Measurements from ENCODE around the gene PPP4R3A. TPM values are rescaled to one million over a fixed set of nuclear protein-coding genes. Genes with fewer than 3 reads are reported as not detected.
"Not testable (repeated sequence)": the region's sequence is repeated elsewhere in the genome, so short reads cannot be mapped to it uniquely, and the experiment has no call there.

Gene PPP4R3A
- total RNA-seq, 1 donor from 2014 or later: 45.5 TPM

- intact Hi-C loops (cut with DNase I): no loop called here
- DNase-seq (ENCODE audit: low spot score): no peak
Measured at GRCh38 chr14:91453744-91454143, 56.4 kb downstream of the PPP4R3A start.

GRCh38 chr14:91444335-91445020 is 65.6 kb downstream of the PPP4R3A start:
- no peak for DNase-seq (ENCODE audit: low spot score)
- intact Hi-C loops (cut with DNase I): no loop called here

DNA sequence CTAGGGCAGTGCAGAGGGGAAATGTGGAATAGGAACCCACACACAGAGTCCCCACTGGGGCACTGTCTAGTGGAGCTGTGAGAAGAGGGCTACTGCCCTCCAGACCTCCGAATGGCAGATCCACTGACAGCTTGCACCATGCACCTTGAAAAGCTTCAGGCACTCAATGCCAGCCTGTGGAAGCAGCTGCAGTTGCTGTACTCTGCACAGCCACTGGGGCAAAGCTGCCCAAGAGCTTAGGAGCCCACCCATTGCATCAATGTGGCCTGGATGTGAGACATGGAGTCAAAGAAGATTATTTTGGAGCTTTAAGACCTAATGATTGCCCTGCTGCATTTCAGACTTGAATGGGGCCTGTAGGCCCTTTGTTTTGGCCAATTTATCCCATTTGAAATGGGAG is 70.8 kb downstream of the PPP4R3A start:
- no peak for DNase-seq (ENCODE audit: low spot score)
- intact Hi-C loops (cut with DNase I): no loop called here

GRCh38 chr14:91438845-91439244 is 71.3 kb downstream of the PPP4R3A start:
- no peak for DNase-seq (ENCODE audit: low spot score)
- intact Hi-C loops (cut with DNase I): no loop called here

DNA sequence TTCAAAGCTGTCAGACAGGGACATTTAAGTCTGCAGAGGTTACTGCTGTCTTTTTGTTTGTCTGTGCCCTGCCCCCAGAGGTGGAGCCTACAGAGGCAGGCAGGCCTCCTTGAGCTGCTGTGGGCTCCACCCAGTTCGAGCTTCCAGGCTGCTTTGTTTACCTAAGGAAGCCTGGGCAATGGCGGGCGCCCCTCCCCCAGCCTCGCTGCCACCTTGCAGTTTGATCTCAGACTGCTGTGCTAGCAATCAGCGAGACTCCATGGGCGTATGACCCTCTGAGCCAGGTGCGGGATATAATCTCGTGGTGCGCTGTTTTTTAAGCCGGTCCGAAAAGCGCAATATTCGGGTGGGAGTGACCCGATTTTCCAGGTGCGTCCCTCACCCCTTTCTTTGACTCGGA is 73.8 kb downstream of the PPP4R3A start:
- DNase-seq (ENCODE audit: low spot score); intact Hi-C loops (cut with DNase I): not testable (repeated sequence)

- intact Hi-C loops (cut with DNase I): no loop called here
- no peak for DNase-seq (ENCODE audit: low spot score)
Measured at GRCh38 chr14:91429385-91429784, 80.7 kb downstream of the PPP4R3A start.

DNA sequence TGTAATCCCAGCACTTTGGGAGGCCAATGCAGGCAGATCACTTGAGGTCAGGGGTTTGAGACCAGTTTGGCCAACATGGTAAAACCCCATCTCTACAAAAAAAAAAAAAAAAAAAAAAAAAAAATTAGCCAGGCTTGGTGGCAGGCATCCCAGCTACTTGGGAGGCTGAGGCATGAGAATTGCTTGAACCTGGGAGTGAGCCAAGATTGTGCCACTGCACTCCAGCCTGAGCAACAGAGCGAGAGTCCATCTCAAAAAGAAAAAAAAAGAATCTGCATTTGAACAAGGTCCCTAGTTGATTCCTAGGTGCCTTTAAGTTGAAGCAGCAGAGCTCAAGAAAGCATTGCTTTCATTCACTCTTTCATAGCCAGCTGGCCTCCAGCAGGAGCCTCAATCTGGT is 81.2 kb downstream of the PPP4R3A start:
- DNase-seq (ENCODE audit: low spot score); intact Hi-C loops (cut with DNase I): not testable (repeated sequence)

DNA sequence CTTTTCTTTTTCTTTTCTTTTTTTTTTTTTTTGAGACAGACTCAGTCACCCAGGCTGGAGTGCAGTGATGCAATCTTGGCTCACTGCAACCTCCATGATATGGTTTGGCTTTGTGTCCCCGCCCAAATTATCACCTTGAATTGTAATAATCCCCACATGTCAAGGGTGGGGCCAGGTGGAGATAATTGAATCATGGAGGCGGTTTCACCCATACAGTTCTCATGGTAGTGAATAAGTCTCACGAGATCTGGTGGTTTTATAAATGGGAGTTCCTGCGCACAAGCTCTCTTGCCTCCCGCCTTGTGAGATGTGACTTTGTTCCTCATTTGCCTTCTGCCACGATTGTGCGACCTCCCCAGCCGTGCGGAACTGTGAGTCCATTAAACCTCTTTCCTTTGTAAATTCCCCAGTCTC is 84.6 kb downstream of the PPP4R3A start:
- DNase-seq (ENCODE audit: low spot score); intact Hi-C loops (cut with DNase I): not testable (repeated sequence)

DNA sequence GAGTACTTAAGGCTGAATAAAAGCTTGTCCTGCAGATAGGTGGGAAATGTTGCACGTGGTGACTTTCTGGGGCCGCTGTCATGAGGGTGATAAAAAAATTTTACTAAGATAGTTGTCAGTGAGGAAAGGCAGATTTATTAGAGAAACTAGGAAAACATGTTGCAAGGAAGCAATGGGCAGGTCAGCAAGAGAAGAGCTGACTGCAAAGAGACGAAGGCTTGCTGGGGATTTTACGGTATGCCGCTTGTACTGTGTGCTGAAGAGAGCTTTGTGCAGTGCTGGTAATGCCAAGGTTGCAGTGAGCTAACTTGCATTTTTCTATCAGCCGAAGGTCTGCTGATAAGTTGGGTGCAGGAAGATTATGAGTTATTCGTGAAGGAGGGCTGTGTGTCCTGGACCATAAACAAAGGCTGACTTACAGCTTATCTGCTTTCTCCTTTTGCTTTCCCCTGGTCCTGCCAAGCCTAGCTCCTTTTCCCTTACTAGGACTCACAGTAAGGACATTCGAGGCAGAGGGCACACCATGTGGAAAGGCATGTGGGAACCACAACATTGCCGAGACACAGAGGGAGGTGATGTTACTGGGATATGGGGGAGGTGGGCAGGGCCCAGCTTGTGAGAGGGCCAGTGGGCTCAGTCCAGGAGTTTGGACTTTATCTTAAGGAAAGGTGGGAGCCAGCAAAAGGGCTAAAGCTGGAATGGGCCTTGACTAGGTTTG is 85.1 kb downstream of the PPP4R3A start:
- intact Hi-C loops (cut with DNase I): no loop called here
- DNase-seq (ENCODE audit: low spot score): no peak

DNA sequence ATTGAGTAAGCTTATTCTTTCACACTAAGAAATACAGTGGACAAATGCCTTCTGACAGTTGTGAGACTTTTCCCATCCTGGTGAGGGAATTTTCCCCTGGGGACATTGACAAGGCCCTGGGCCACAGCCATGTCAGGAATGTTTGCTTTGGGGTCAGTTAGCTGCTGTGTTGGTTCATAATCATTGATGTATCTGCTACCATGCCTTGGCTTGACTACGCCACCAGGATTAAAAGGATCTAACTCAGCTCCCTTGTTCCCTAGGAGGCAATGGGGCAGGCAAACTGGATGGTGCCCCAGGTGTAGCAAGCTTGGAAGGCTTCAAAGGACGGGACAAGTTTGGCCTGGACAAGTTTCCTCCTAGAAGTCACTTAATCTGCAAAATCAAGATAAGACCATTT is 89.4 kb downstream of the PPP4R3A start:
- intact Hi-C loops (cut with DNase I): no loop called here
- no peak for DNase-seq (ENCODE audit: low spot score)

DNA sequence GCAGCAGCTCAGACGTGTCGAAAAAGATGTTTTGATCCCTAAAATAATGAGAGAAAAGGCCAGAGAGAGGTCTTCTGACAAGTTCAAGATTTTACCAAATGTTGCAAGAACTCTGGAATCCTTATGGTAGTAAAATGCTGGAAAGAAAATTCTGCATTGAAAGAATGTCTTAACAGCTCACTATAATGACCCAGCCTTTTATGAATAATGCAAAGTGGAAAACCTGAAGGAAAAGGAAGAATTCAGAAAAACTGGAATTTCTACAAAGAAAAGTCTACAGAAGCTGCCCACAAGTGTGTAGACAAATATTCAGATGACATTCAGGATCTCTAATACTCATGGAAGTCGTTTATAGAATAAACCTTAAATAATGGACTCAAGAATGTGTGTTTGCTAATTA is 90.7 kb downstream of the PPP4R3A start:
- DNase-seq (ENCODE audit: low spot score): no peak
- intact Hi-C loops (cut with DNase I): loop anchor here (5.0 kb wide), 1 partner anchor 42 kb away; no protein-coding TSS in a partner anchor

DNA sequence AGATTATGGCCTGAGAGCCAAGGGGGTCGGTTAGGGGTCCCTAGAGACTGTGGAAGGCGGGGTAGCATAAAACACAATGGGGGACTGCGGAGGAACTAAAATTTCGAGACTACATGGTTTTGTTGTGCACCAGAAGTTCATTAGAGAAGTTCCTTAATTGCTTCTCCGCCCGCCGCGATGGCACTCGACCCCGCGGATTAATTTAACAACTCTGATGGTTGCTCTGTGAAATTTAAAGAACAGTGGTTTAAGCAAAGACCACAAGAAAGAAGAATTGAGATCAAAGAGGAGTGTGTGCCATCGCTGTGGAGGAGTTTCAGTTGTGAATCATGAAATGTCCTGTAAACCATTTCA is 91.1 kb downstream of the PPP4R3A start:
- intact Hi-C loops (cut with DNase I): loop anchor here (5.0 kb wide), 1 partner anchor 42 kb away; no protein-coding TSS in a partner anchor
- DNase-seq (ENCODE audit: low spot score): no peak

DNA sequence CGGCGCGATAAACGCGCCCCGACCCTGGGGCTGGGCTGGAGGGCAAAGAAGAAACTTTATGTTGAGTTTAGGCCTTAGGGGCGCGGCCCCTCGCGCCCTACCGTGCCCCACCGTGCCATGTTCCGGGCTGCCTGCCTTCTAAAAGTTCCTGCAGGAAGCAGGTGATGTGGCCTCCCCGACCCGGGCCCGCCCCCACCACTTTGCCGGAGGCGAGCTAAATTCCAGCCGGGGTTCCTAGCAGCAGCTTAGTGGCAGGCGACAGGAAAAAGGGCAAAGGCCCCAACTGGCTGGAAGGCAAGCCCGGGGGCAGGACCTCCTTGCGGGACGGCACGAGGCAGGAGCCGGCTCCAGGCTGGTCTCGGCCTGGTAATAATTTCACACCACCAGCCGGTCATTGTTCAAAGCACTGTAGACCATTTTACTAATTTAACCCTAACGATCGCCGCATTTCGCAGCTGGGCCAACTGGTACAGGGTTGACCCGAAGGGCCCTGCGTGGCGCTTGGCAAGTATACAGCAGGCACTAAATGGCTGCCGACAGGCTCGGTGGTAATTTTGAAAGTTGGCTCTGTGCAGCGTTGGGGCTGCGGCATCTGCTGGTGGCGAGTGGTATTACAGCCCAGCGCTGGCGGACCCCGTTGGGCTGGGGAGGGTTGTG is 91.6 kb downstream of the PPP4R3A start:
- peak; percentile 89 for DNase-seq (ENCODE audit: low spot score)
- intact Hi-C loops (cut with DNase I): loop anchor here (1.0 to 5.0 kb wide), 2 partner anchors 41 to 94 kb away; no protein-coding TSS in a partner anchor

DNA sequence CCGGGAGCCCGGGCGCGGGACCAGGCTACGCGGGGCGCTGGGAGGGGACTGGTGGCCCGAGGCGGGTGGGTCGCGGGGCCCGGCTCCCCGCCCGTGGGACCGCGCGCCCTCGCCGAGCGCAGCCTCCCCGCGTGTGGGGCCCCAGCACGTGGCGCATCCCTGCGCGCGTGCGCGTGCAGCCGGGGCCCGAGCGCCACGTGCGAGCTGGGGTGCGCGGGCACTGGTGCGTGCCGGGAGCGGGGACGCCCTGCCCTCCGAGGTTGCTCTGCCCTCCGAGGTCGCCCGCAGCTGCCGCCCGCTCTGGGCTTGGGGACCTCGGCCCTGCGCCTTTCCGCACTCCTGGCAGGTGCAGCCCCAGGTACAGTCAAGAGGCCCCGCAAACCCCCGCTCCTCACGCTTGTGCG is 92.1 kb downstream of the PPP4R3A start:
- intact Hi-C loops (cut with DNase I): loop anchor here (1.0 to 5.0 kb wide), 2 partner anchors 41 to 94 kb away; no protein-coding TSS in a partner anchor
- no peak for DNase-seq (ENCODE audit: low spot score)

DNA sequence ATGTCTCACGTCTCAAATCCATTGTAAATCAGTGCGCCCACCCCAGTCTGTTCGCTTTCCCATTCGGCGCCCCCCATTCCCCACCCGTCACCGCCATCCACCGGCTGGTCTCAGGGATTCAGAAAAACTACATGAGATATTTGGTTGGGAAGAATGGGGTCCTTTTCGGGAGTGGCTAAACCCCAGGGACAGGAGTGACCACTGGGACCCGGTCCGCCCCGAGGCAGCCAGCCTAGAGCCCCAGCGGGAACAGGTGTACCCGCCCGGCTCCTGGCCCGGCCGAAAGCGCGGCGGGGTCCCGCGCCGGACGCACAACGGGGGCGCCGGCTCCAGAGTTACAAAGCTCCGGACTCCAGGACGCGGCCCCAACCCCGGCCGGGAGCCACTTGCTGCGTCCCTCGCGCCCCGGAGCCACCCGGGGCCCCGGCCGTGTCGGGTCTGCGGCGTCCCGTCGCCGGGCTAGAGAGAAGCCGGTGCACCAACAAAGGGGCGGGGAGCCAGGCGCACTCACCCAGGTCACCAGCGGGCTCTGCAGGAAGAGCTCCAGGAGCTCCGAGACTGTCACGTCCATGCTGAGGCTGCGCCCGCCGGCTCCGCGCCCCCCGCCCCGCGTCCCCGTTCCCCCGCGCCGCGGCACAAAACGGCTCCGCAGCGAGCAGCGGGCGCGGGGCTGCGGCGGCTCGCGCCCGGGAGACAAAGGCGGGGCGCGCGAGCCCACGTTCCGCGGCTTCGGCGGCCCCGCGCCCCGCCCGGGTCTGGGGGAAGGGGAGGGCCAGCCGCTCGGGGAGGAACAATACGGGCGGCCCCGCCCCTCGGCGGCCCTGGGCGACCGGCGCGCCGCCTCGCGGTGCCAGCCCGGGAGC is 92.8 kb downstream of the PPP4R3A start, which contains the start of gene CCDC88C:
CCDC88C (minus strand) TSS at position 701 of the 863 bp plus-strand sequence; CDS start at position 571, 130 bp downstream.
- intact Hi-C loops (cut with DNase I): loop anchor here (5.0 kb wide), 1 partner anchor 40 kb away; no protein-coding TSS in a partner anchor
- DNase-seq (ENCODE audit: low spot score): peak; percentile 85

DNA sequence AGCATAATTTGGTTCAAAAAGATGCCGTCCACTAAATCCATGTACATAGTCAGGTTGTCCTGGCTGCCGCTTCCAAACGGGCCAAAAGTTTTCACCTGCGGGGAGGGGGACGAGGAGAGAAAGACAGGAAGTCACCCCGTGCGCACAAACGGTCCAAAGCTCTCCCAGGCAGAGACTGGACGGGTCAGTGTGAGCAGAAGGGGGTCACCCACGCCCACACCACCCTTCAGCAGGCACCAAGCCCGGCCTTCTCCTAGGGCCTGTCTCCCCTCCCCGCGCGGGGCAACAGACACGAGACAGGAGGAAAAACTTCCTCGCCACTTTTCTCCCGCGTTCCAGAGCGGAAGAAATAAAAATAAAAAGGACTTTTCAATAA is 93.4 kb downstream of the PPP4R3A start:
- no peak for DNase-seq (ENCODE audit: low spot score)
- intact Hi-C loops (cut with DNase I): loop anchor here (5.0 kb wide), 1 partner anchor 39 kb away; no protein-coding TSS in a partner anchor

DNA sequence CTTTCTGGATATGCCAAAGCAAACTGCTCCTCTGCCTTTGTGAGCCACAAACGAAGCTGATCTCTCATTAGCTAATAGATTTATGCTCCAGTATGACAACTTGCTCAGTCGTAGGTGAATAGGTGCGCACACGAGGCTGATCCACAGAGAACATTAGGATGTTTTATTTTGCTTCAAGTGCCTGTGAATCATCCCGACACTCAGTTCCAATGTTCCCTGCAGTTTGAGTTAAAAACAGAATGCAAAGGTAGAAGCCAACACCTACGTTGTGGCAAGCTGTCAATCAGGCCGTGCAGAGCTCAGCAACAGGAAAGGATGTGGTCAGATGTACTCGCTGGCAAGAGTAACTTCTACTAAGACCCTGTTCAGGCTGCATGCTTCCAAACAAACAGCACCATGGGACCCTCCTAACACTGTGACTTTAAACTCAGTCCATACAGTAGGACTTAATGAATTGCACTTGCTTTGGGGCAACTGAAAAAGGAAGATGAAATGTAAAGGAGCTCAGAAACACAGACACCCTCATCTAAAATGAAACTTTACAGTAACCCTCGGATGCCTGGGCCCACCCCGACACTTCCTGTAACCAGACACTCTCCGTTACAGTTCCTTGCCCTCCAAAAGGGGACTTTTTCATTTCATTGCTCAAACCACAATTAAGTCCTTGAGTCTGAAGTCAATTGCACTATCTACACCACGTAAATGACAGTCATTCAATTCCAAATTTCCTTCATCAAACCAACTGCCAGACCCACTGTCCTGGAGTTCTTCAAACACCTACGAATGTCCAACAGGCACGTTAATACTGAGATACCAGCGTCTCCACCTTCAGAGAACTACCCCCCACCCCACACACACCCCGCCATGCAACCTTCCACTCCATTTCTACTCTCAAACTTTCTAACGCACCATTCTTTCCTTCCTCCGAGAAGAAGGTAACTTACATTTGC is 94.0 kb downstream of the PPP4R3A start:
- no peak for DNase-seq (ENCODE audit: low spot score)
- intact Hi-C loops (cut with DNase I): loop anchor here (5.0 kb wide), 1 partner anchor 39 kb away; no protein-coding TSS in a partner anchor

DNA sequence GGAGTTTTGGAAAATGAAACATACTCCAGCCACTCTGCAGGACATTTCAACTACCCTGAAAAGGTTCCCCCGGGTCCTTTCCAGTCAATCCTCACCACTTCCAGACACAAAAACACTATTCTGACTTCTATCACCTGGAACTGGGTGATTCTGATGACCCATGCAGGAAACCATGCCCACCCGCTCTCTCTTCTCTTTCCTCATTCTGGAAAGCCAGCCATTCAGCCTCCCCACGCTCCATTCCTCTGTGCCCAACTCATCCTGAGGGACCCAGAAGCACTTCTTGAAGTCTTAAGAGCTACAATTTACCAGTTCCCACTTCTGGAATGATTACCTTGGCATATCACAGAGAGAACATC is 95.7 kb downstream of the PPP4R3A start:
- DNase-seq (ENCODE audit: low spot score): no peak
- intact Hi-C loops (cut with DNase I): no loop called here
